Measurements from ENCODE around the gene TAB2. TPM values are rescaled to one million over a fixed set of nuclear protein-coding genes. Genes with fewer than 3 reads are reported as not detected.

Gene TAB2
- total and polyA plus RNA-seq, 9 of the 15 experiments (the other 6 are each of a cell fraction or from before 2014, with no cell fraction given), result 9.1 to 38.3 (median 18.6) TPM

GRCh38 chr6:149328083-149328482 is 10.6 kb downstream of the TAB2 start (continued):
- TF ChIP-seq AFF4 (CRISPR knock-in tag; IDR thresholded peaks at IDR 0.05), result no peak
- TF ChIP-seq BACH1 (tag; IDR thresholded peaks at IDR 0.05), result no peak
- TF ChIP-seq HCFC1 (IDR thresholded peaks at IDR 0.05; ENCODE audit: low read depth, low read length), result no peak
- TF ChIP-seq NR2C2 (CRISPR knock-in tag; IDR thresholded peaks at IDR 0.05), result no peak
- TF ChIP-seq NR2C2 (tag; IDR thresholded peaks at IDR 0.05), result no peak

GRCh38 chr6:149329529-149329928 is 12.0 kb downstream of the TAB2 start:
- Histone ChIP-seq H3K79me2 (ENCODE audit: control insufficient read depth, insufficient read depth, low read length) (peaks cover 98% of the 10 kb centered on the region), H3K9me3 (replicated peaks; ENCODE audit: control insufficient read depth, insufficient read depth, low read depth, low read length) (no peaks in the 10 kb centered on the region), H3K36me3 (ENCODE audit: control insufficient read depth, insufficient read depth, low read length) (no peaks in the 10 kb centered on the region), H3K27me3 (ENCODE audit: control insufficient read depth in 2 of 2, insufficient read depth in 2 of 2, low read length in 2 of 2) (no peaks in the 10 kb centered on the region), H3K9ac (ENCODE audit: insufficient read depth in 1 of 2, low read depth in 2 of 2, low read length in 2 of 2) (no peak overlapping the region), H4K20me1 (replicated peaks; ENCODE audit: control insufficient read depth, insufficient read depth, low read length) (peaks cover 23% of the 10 kb centered on the region), H3K4me1 (replicated peaks in 1 of 2; ENCODE audit: control insufficient read depth in 2 of 2, insufficient read depth in 2 of 2, low read length in 2 of 2) (peaks cover 0 to 22% of the 10 kb centered on the region in 2 experiments; a peak in 2 of 5 replicates), H3K4me3 (no peak overlapping the region), H3K27ac (ENCODE audit: extremely low read depth, low read depth, low read length) (no peak overlapping the region), H3K4me2 (ENCODE audit: insufficient read depth, low read length) (no peak overlapping the region), H2AFZ (ENCODE audit: low read depth, low read length) (no peak overlapping the region), H3K9me1 (ENCODE audit: control insufficient read depth, insufficient read depth, low read length) (no peaks in the 10 kb centered on the region)
- TF ChIP-seq RFX7 (CRISPR knock-in tag; IDR thresholded peaks at IDR 0.05) (no peak), RBM39 (optimal IDR thresholded peaks at IDR 0.05; ENCODE audit: low read depth, low read length) (no peak), VEZF1 (CRISPR knock-in tag; IDR thresholded peaks at IDR 0.05) (peak; percentile 61; the same call in 1 of the 2 replicates)
- in situ Hi-C loops (cut with MboI), result no loop called here
- FAIRE-seq, result no peak
- intact Hi-C loops (cut with micrococcal nuclease), result no loop called here
- DNase-seq (ENCODE audit: extremely low read depth in 1 of 4, low spot score in 3 of 4), result peak in 1 of 4 experiments; percentile 18
- BruUV-seq (replicated peaks), result no TSS peak
- ATAC-seq, result no peak; the same call in 2 of the 3 replicates
- ChIA-PET POLR2A (no interaction called here), CTCF (ENCODE audit: low intra/inter-chr PET ratio) (no interaction called here)
- WGBS (ENCODE audit: insufficient coverage, low coverage, missing lambda C conversion rate), result 0% methylated on average over 1 of the region's 1 CpG
